ENCODE measurements around the gene LDB2. TPM values are rescaled to one million over a fixed set of nuclear protein-coding genes. Genes with fewer than 3 reads are reported as not detected.

The LDB2 gene
- total RNA-seq, 1 donor from 2014 or later = 4.9 TPM

GRCh38 chr4:16843831-16844508 lies 54.5 kb downstream of the LDB2 start:
- Histone ChIP-seq H3K27ac (ENCODE audit: low read depth, low read length) (no peak overlapping the region), H3K9ac (ENCODE audit: low read length) (no peak overlapping the region), H3K27me3 (ENCODE audit: insufficient read depth, low read length) (no peaks in the 10 kb centered on the region), H3K79me2 (ENCODE audit: insufficient read depth, low read length) (no peaks in the 10 kb centered on the region), H2AFZ (ENCODE audit: low read depth, low read length) (no peak overlapping the region), H3K4me3 (ENCODE audit: insufficient read depth, low read depth, low read length) (no peak overlapping the region), H3K36me3 (ENCODE audit: insufficient read depth, low read length) (no peaks in the 10 kb centered on the region), H3K4me1 (ENCODE audit: insufficient read depth, low read length) (peaks cover 10% of the 10 kb centered on the region), H3K9me3 (ENCODE audit: insufficient read depth, low read depth, low read length) (no peaks in the 10 kb centered on the region), H4K20me1 (ENCODE audit: insufficient read depth, low read length) (no peaks in the 10 kb centered on the region), H3K4me2 (ENCODE audit: low read length) (peak overlapping the region; percentile 36)
- TF ChIP-seq EZH2 (IDR thresholded peaks at IDR 0.05; ENCODE audit: insufficient read depth, low read length) = no peak
- peaks cover 3% of the 10 kb centered on the region for H3K9me3 Mint-ChIP-seq (ENCODE audit: unreplicated experiment)
- no peak for FAIRE-seq
- H3K36me3 Mint-ChIP-seq (ENCODE audit: low read depth, unreplicated experiment) = no peaks in the 10 kb centered on the region
- DNase-seq (ENCODE audit: low read depth) = peak; percentile 81
- H3K27ac Mint-ChIP-seq (ENCODE audit: unreplicated experiment) = no peak overlapping the region
- H3K4me3 Mint-ChIP-seq (ENCODE audit: unreplicated experiment) = no peak overlapping the region
- H3K4me1 Mint-ChIP-seq (ENCODE audit: low read depth, unreplicated experiment) = peaks cover 9% of the 10 kb centered on the region
- no peaks in the 10 kb centered on the region for H3K27me3 Mint-ChIP-seq (ENCODE audit: low read depth, unreplicated experiment)

- no peak overlapping the region for H3K4me3 Mint-ChIP-seq (ENCODE audit: unreplicated experiment)
- H3K79me2 ChIP-seq (ENCODE audit: insufficient read depth, low read length) = no peaks in the 10 kb centered on the region
- no peaks in the 10 kb centered on the region for H3K4me1 Mint-ChIP-seq (ENCODE audit: low read depth, unreplicated experiment)
- no peak for FAIRE-seq
- no peak overlapping the region for H3K4me3 ChIP-seq (ENCODE audit: insufficient read depth, low read depth, low read length)
- no peak overlapping the region for H3K27ac ChIP-seq (ENCODE audit: low read depth, low read length)
- no peaks in the 10 kb centered on the region for H3K36me3 ChIP-seq (ENCODE audit: insufficient read depth, low read length)
- no peaks in the 10 kb centered on the region for H4K20me1 ChIP-seq (ENCODE audit: insufficient read depth, low read length)
- no peak for DNase-seq (ENCODE audit: low read depth)
- H3K4me2 ChIP-seq (ENCODE audit: low read length) = no peak overlapping the region
- no peak overlapping the region for H2AFZ ChIP-seq (ENCODE audit: low read depth, low read length)
- H3K27ac Mint-ChIP-seq (ENCODE audit: unreplicated experiment) = no peak overlapping the region
- no peaks in the 10 kb centered on the region for H3K27me3 ChIP-seq (ENCODE audit: insufficient read depth, low read length)
- no peaks in the 10 kb centered on the region for H3K9me3 ChIP-seq (ENCODE audit: insufficient read depth, low read depth, low read length)
- peaks cover 3% of the 10 kb centered on the region for H3K9me3 Mint-ChIP-seq (ENCODE audit: unreplicated experiment)
- TF ChIP-seq EZH2 (IDR thresholded peaks at IDR 0.05; ENCODE audit: insufficient read depth, low read length) = no peak
- TF ChIP-seq CTCF (IDR thresholded peaks at IDR 0.05; ENCODE audit: insufficient read depth, low read depth, low read length) = no peak
- H3K36me3 Mint-ChIP-seq (ENCODE audit: low read depth, unreplicated experiment) = no peaks in the 10 kb centered on the region
- no peaks in the 10 kb centered on the region for H3K27me3 Mint-ChIP-seq (ENCODE audit: low read depth, unreplicated experiment)
- H3K9ac ChIP-seq (ENCODE audit: low read length) = no peak overlapping the region
- no peaks in the 10 kb centered on the region for H3K4me1 ChIP-seq (ENCODE audit: insufficient read depth, low read length)
Observed at GRCh38 chr4:16838226-16838875, 60.1 kb downstream of the LDB2 start.

- no peak for DNase-seq (ENCODE audit: low read depth)
- H3K79me2 ChIP-seq (ENCODE audit: insufficient read depth, low read length) = no peaks in the 10 kb centered on the region
- Mint-ChIP-seq H3K9me3 (ENCODE audit: unreplicated experiment) (peaks cover 3% of the 10 kb centered on the region), H3K27ac (ENCODE audit: unreplicated experiment) (no peak overlapping the region), H3K4me3 (ENCODE audit: unreplicated experiment) (no peak overlapping the region), H3K4me1 (ENCODE audit: low read depth, unreplicated experiment) (no peaks in the 10 kb centered on the region), H3K27me3 (ENCODE audit: low read depth, unreplicated experiment) (no peaks in the 10 kb centered on the region), H3K36me3 (ENCODE audit: low read depth, unreplicated experiment) (no peaks in the 10 kb centered on the region)
- no peaks in the 10 kb centered on the region for H4K20me1 ChIP-seq (ENCODE audit: insufficient read depth, low read length)
- no peaks in the 10 kb centered on the region for H3K36me3 ChIP-seq (ENCODE audit: insufficient read depth, low read length)
- H3K9ac ChIP-seq (ENCODE audit: low read length) = no peak overlapping the region
- no peak overlapping the region for H3K4me2 ChIP-seq (ENCODE audit: low read length)
- no peaks in the 10 kb centered on the region for H3K27me3 ChIP-seq (ENCODE audit: insufficient read depth, low read length)
- FAIRE-seq = no peak
- H2AFZ ChIP-seq (ENCODE audit: low read depth, low read length) = no peak overlapping the region
- H3K27ac ChIP-seq (ENCODE audit: low read depth, low read length) = no peak overlapping the region
- H3K4me1 ChIP-seq (ENCODE audit: insufficient read depth, low read length) = no peaks in the 10 kb centered on the region
- TF ChIP-seq EZH2 (IDR thresholded peaks at IDR 0.05; ENCODE audit: insufficient read depth, low read length) = no peak
- no peak for TF ChIP-seq CTCF (IDR thresholded peaks at IDR 0.05; ENCODE audit: insufficient read depth, low read depth, low read length)
- no peak overlapping the region for H3K4me3 ChIP-seq (ENCODE audit: insufficient read depth, low read depth, low read length)
- H3K9me3 ChIP-seq (ENCODE audit: insufficient read depth, low read depth, low read length) = no peaks in the 10 kb centered on the region
Observed at GRCh38 chr4:16837475-16837874, 61.0 kb downstream of the LDB2 start.

Measured in astrocyte (in vitro differentiated cells and primary cell).